H54 (cell line): ENCODE data around the gene ZRANB1.

ENCODE experiments used
- DNase-seq: peaks from one replicate; pipeline ENCODE4 v3.0.0; 2011; ENCODE audit warnings: low spot score, mixed read lengths; ENCODE audit not compliant: insufficient read length
- FAIRE-seq: peaks from 3 replicates; lab custom pipeline; 2011; peaks lifted over from hg19 to GRCh38; lab: Jason Lieb, UNC
- POLR2A ChIP-seq: IDR thresholded peaks from 2 replicates; pipeline ENCODE4 v1.6.1; 2011; ENCODE audit warnings: low read depth, mild to moderate bottlenecking, low read length

ZRANB1 gene

GRCh38 chr10:124916098-124916584, 25.8 kb upstream of the ZRANB1 start:
- FAIRE-seq (no peak), DNase-seq (no peak)
- TF ChIP-seq POLR2A: no peak

DNA sequence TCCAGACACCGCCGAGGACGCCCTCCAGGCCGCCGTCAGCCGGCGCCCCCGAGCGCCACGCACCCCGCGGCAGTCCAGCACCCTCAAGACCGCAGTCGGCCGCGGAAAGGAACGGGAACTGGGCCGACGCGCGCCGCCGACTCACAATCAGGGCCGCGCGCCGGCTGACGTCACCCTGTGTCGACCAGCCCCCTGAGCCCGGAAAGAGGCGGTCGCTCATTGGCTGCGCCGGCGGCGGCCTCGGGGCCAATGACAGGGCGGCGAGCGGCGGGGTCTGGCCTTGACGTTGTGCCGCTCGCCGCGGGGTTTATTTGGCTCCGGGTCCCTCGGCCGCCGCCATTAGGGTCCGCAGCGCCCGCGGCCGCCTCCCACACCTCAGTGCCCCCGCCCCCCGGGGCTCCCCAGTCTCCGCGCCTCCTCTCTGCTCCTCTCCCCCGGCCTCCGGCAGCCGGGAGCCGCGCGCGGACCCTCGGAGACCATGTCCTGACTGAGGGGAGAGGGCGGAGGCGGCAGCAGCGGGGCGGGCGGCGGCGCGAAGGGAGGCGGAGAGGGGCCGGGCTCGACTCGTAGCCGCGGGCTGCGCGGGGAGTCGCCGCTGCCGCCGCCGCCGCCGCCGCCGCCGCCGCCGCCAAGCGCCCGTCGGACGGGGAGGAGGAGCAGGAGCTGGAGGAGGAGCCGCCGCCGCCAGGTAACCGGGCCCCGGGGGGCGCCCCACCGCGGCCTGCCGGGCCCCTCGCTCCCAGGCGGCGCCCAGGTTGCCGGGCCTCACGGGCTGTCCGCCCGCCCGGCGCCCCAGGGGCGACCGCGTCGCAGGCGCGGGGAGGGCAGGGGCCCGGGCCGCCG, 25.1 kb upstream of the ZRANB1 start:
- peak; percentile 27 for FAIRE-seq
- peak; percentile 80 for DNase-seq
- TF ChIP-seq POLR2A: peak; percentile 78

- no peak for TF ChIP-seq POLR2A
- FAIRE-seq (peak; percentile 38), DNase-seq (no peak)
Measured at GRCh38 chr10:124917428-124918190, 24.3 kb upstream of the ZRANB1 start.

DNA sequence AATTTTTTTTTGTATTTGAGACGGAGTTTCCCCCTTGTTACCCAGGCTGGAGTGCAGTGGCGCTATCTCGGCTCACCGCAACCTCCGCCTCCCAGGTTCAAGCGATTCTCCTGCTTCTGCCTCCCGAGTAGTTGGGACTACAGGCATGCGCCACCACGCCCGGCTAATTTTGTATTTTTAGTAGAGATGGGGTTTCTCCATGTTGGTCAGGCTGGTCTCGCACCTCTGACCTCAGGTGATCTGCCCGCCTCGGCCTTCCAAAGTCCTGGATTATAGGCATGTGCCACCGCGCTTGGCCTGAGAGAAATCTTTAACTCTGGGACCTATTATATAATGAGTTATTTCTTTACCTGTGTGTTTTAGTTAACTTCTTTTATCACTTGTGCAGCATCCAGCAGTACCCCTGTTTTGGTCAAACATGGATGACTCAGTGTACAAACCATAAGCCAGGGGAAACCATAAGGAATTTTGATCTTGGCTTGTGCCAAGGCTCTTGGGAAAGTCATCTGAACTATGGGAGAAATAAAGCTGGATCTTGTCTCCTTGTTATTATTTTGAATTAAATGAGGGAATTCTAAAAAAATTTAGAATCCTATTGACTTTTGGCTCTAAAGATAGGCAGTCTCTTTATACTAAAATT, 23.6 kb upstream of the ZRANB1 start:
- DNase-seq: no peak
- no peak for TF ChIP-seq POLR2A
- FAIRE-seq: peak; percentile 71

GRCh38 chr10:124918906-124919305, 23.0 kb upstream of the ZRANB1 start:
- FAIRE-seq (no peak), DNase-seq (no peak)
- no peak for TF ChIP-seq POLR2A

GRCh38 chr10:124921261-124921660, 20.7 kb upstream of the ZRANB1 start:
- TF ChIP-seq POLR2A: no peak
- no peak for FAIRE-seq
- DNase-seq: no peak

DNA sequence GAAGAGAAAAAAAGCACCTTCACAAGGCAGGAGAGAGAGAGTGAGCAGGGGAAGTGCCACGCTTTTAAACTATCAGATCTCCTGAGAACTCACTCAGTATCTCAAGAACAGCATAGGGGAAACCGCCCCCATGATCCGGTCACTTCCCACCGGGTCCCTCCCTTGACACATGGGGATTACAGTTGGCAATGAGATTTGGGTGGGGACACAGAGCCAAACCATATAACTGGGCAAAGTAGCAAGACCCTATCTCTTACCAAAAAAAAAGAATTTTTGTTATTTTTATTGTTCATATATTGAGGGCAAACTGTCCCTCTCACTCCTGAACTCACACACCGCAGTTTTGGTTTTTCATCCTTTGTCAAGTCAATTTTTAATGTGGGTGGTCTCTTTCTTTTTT, 18.2 kb upstream of the ZRANB1 start:
- TF ChIP-seq POLR2A: no peak
- no peak for FAIRE-seq
- no peak for DNase-seq

DNA sequence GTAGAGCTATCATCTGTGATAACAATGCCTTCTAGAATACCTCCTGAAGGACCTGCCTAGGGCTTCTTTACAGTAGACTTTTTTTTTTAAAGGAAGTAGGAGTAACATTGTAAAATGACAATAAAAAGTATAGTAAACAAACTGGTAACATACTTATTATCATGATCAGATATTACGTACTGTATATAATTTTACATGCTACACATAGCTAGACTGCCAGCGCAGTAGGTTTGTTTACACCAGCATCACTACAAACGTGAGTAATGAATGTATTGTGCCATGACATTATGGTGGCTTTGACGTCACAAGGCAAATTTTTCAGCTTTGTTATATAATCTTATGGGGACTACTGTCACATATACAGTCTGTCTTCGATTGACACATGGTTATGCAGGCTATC, 15.4 kb upstream of the ZRANB1 start:
- TF ChIP-seq POLR2A: no peak
- DNase-seq (no peak), FAIRE-seq (no peak)

- FAIRE-seq (no peak), DNase-seq (no peak)
- TF ChIP-seq POLR2A: no peak
Measured at GRCh38 chr10:124928087-124928486, 13.8 kb upstream of the ZRANB1 start.

DNA sequence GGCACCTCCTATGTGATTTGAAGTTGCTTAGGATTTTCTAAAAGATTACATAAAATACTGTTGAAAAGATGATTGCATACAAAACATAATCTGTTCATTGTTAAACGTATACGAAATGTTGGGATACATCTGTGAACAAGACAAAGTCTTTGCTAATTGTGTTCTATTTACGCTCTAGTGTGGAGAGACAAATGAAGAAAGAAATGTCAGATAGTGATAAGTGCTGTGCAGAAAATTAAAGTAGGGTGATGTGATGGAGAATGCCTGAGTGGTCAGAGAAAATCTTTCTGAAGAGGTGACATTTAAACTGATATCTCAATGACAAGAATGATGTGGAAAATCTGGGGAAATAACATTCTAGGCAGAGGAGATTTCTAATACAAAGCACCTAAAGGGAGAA, 13.4 kb upstream of the ZRANB1 start:
- FAIRE-seq: no peak
- no peak for TF ChIP-seq POLR2A
- DNase-seq: no peak

- no peak for FAIRE-seq
- no peak for DNase-seq
- no peak for TF ChIP-seq POLR2A
Measured at GRCh38 chr10:124935946-124936345, 6.0 kb upstream of the ZRANB1 start.

DNA sequence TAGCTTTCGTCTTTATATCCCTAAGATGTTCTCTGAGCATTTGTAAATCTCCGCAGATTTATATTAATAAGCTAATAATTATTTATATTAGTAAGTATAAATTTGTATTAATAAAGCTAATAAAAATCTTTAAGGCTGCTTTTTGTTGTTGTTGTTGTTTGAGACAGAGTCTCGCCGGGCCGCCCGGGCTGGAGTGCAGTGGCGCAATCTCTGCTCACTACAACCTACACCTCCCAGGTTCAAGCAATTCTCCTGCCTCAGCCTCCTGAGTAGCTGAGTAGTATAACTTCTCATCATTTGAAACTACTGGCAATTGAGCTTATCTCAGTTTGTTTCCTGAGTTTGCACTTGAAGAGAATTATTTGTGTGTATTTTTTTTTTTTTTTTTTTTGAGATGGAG, 5.1 kb upstream of the ZRANB1 start:
- DNase-seq (no peak), FAIRE-seq (no peak)
- TF ChIP-seq POLR2A: no peak

GRCh38 chr10:124939290-124939689, 2.6 kb upstream of the ZRANB1 start:
- DNase-seq (no peak), FAIRE-seq (no peak)
- no peak for TF ChIP-seq POLR2A

DNA sequence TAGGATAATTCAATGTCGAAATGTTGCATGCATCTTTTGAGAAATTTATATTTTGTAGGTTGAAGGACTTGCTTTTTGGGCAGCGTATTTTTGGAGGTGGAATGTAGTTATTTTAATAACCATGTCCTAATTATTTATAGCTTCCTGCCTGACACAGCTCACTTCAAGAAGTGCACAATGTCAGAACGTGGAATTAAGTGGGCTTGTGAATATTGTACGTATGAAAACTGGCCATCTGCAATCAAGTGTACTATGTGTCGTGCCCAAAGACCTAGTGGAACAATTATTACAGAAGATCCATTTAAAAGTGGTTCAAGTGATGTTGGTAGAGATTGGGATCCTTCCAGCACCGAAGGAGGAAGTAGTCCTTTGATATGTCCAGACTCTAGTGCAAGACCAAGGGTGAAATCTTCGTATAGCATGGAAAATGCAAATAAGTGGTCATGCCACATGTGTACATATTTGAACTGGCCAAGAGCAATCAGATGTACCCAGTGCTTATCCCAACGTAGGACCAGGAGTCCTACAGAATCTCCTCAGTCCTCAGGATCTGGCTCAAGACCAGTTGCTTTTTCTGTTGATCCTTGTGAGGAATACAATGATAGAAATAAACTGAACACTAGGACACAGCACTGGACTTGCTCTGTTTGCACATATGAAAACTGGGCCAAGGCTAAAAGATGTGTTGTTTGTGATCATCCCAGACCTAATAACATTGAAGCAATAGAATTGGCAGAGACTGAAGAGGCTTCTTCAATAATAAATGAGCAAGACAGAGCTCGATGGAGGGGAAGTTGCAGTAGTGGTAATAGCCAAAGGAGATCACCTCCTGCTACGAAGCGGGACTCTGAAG, 620 bp downstream of the ZRANB1 start:
- FAIRE-seq (peak; percentile 45), DNase-seq (no peak)

More for the DNA sequence above, 620 bp downstream of the ZRANB1 start:
- no peak for TF ChIP-seq POLR2A
